H1 (cell line): ENCODE results near the gene CAVIN1. TPM values are rescaled to one million over a fixed set of nuclear protein-coding genes. Genes with fewer than 3 reads are reported as not detected.

Source experiments
- CTCF ChIA-PET: fragments of 300-600 bp; sonication (Branson Sonifier 250); formaldehyde crosslinking; loops from one replicate; lab custom pipeline; 2021; ENCODE audit not compliant: partially characterized antibody; lab: Charles Lee
- POLR2A ChIA-PET: fragments of 300-600 bp; sonication (Branson Sonifier 250); formaldehyde crosslinking; loops from one replicate; lab custom pipeline; 2021; ENCODE audit warnings: inconsistent platforms; ENCODE audit not compliant: partially characterized antibody; lab: Charles Lee
- DNase-seq, 2 experiments: peaks; one replicate each; pipeline versions ENCODE4 v3.0.0 to v3.0.0-alpha.2; 2010 to 2022; ENCODE audit warnings: low spot score in 2 of 2, low read depth in 1 of 2, mixed read lengths in 1 of 2
- FAIRE-seq: peaks from 2 replicates; lab custom pipeline; 2011; peaks lifted over from hg19 to GRCh38; lab: Jason Lieb, UNC
- H2AFZ ChIP-seq: 2 replicates; pipeline ENCODE4 v1.8.1; 2012; ENCODE audit warnings: low read length, inconsistent platforms
- H2AK5ac ChIP-seq: 2 replicates; pipeline ENCODE4 v1.6.1; 2013; ENCODE audit warnings: low read depth, low read length
- H2BK120ac ChIP-seq: replicated peaks from 2 replicates; pipeline ENCODE3; 2013; ENCODE audit warnings: low read depth, low read length, inconsistent platforms
- H2BK12ac ChIP-seq: 2 replicates; pipeline ENCODE4 v1.6.1; 2013; ENCODE audit warnings: low read depth, low read length
- H2BK15ac ChIP-seq: 2 replicates; pipeline ENCODE4 v1.6.1; 2013; ENCODE audit warnings: low read length
- H2BK20ac ChIP-seq: 2 replicates; pipeline ENCODE4 v1.6.1; 2013; ENCODE audit warnings: low read length
- H2BK5ac ChIP-seq: 2 replicates; pipeline ENCODE4 v1.6.1; 2013; ENCODE audit warnings: low read depth, low read length
- H3K14ac ChIP-seq: 2 replicates; pipeline ENCODE4 v1.6.1; 2013; ENCODE audit warnings: inconsistent platforms; ENCODE audit not compliant: insufficient read length
- H3K18ac ChIP-seq: 2 replicates; pipeline ENCODE4 v1.6.1; 2013; ENCODE audit warnings: low read length; ENCODE audit errors: extremely low read depth
- H3K23ac ChIP-seq: 2 replicates; pipeline ENCODE4 v1.6.1; 2013; ENCODE audit warnings: inconsistent platforms; ENCODE audit not compliant: insufficient read length
- H3K23me2 ChIP-seq: 2 replicates; pipeline ENCODE4 v1.6.1; 2013; ENCODE audit warnings: low read depth, low read length
- H3K27ac ChIP-seq: 2 replicates; pipeline ENCODE4 v1.6.1; 2011; ENCODE audit warnings: low read depth, low read length, inconsistent platforms
- H3K27me3 ChIP-seq, 4 experiments: replicated peaks in 1 of 4; 1 replicate in 1 of 4; 2 replicates in 3 of 4; pipeline versions ENCODE4 v1.6.1 to v1.8.1; 2011 to 2013; ENCODE audit warnings: low read length in 3 of 4, mild to moderate bottlenecking in 3 of 4, inconsistent platforms in 2 of 4, mixed read lengths in 2 of 4, moderate library complexity in 1 of 4; ENCODE audit not compliant: control insufficient read depth in 3 of 4, insufficient read depth in 3 of 4; ENCODE audit errors: extremely low read depth in 1 of 4
- H3K36me3 ChIP-seq, 4 experiments: 2 replicates each; pipeline versions ENCODE4 v1.6.1 to v1.8.1; 2011 to 2013; ENCODE audit warnings: mild to moderate bottlenecking in 4 of 4, low read length in 3 of 4, moderate library complexity in 2 of 4, control low read depth in 1 of 4, inconsistent platforms in 1 of 4; ENCODE audit not compliant: insufficient read depth in 4 of 4, control insufficient read depth in 2 of 4
- H3K4ac ChIP-seq: replicated peaks from 2 replicates; pipeline ENCODE3; 2013; ENCODE audit warnings: low read length, low read depth, mixed read lengths, inconsistent platforms; ENCODE audit not compliant: insufficient read length
- H3K4me1 ChIP-seq, 4 experiments: replicated peaks in 1 of 4; 1 replicate in 1 of 4; 2 replicates in 3 of 4; pipeline versions ENCODE4 v1.6.1 to v1.8.1; 2011 to 2013; ENCODE audit warnings: low read length in 3 of 4, inconsistent platforms in 2 of 4, mixed read lengths in 1 of 4; ENCODE audit not compliant: insufficient read depth in 4 of 4, control insufficient read depth in 3 of 4
- H3K4me2 ChIP-seq, 2 experiments: 2 replicates each; pipeline versions ENCODE4 v1.6.1 to v1.8.1; 2011 to 2013; ENCODE audit warnings: low read depth in 2 of 2, low read length in 2 of 2, control low read depth in 1 of 2, inconsistent platforms in 1 of 2, mild to moderate bottlenecking in 1 of 2; ENCODE audit not compliant: insufficient read depth in 1 of 2
- H3K4me3 ChIP-seq, 4 experiments: fragments of 200-600, 300-600 bp in 1 of 4; sonication (generic), shearing (Covaris generic), sonication (Bioruptor Twin) in 1 of 4; 2 replicates each; pipeline versions ENCODE4 v1.5.1 to v1.8.1; 2011 to 2016; ENCODE audit warnings: low read length in 4 of 4, low read depth in 3 of 4, control low read depth in 2 of 4, inconsistent platforms in 2 of 4, mild to moderate bottlenecking in 2 of 4, mixed read lengths in 1 of 4, moderate library complexity in 1 of 4; ENCODE audit not compliant: insufficient read depth in 2 of 4; ENCODE audit errors: extremely low read depth in 1 of 4
- H3K56ac ChIP-seq: replicated peaks from 2 replicates; pipeline ENCODE3; 2013; ENCODE audit warnings: low read depth, mild to moderate bottlenecking, mixed read lengths, low read length, inconsistent platforms; ENCODE audit not compliant: insufficient read length
- H3K79me1 ChIP-seq: 2 replicates; pipeline ENCODE4 v1.6.1; 2013; ENCODE audit warnings: low read depth, low read length, control low read depth
- H3K79me2 ChIP-seq, 2 experiments: 2 replicates each; pipeline versions ENCODE4 v1.6.1 to v1.8.1; 2012 to 2013; ENCODE audit warnings: low read length in 2 of 2, mild to moderate bottlenecking in 2 of 2, inconsistent platforms in 1 of 2; ENCODE audit not compliant: insufficient read depth in 2 of 2, control insufficient read depth in 1 of 2
- H3K9ac ChIP-seq, 4 experiments: replicated peaks in 1 of 4; 1 replicate in 1 of 4; 2 replicates in 3 of 4; pipeline versions ENCODE4 v1.6.1 to v1.8.1; 2011 to 2013; ENCODE audit warnings: low read depth in 3 of 4, low read length in 3 of 4, control low read depth in 2 of 4, mild to moderate bottlenecking in 2 of 4, moderate library complexity in 2 of 4, inconsistent platforms in 1 of 4; ENCODE audit errors: extremely low read depth in 1 of 4
- H3K9me3 ChIP-seq, 2 experiments: 2 replicates each; pipeline versions ENCODE4 v1.6.1 to v1.8.1; 2012 to 2013; ENCODE audit warnings: mild to moderate bottlenecking in 2 of 2, moderate library complexity in 2 of 2, control low read depth in 1 of 2, inconsistent platforms in 1 of 2, low read depth in 1 of 2, low read length in 1 of 2, mixed read lengths in 1 of 2; ENCODE audit not compliant: insufficient read depth in 2 of 2
- H4K20me1 ChIP-seq, 2 experiments: replicated peaks in 1 of 2; 2 replicates each; pipeline versions ENCODE3 to v1.8.1; 2011 to 2013; ENCODE audit warnings: inconsistent platforms in 2 of 2, low read length in 2 of 2, mild to moderate bottlenecking in 1 of 2; ENCODE audit not compliant: insufficient read depth in 2 of 2, control insufficient read depth in 1 of 2
- H4K5ac ChIP-seq: 2 replicates; pipeline ENCODE4 v1.6.1; 2013; ENCODE audit warnings: low read length, low read depth, mixed read lengths, inconsistent platforms; ENCODE audit not compliant: insufficient read length
- H4K8ac ChIP-seq: 2 replicates; pipeline ENCODE4 v1.8.0; 2013; ENCODE audit warnings: mild to moderate bottlenecking, moderate library complexity, low read length, inconsistent platforms; ENCODE audit not compliant: insufficient read depth; ENCODE audit errors: extremely low read depth
- H4K91ac ChIP-seq: replicated peaks from 2 replicates; pipeline ENCODE3; 2013; ENCODE audit warnings: low read length, mixed read lengths, inconsistent platforms; ENCODE audit not compliant: insufficient read length
- BACH1 ChIP-seq: IDR thresholded peaks from 2 replicates; pipeline ENCODE4 v1.6.1; 2012; ENCODE audit warnings: low read length, improper control_type of control experiment
- EP300 ChIP-seq, 2 experiments: IDR thresholded peaks; 1 replicate in 1 of 2; 2 replicates in 1 of 2; pipeline ENCODE4 v1.6.1; 2011 to 2012; ENCODE audit warnings: low read depth in 2 of 2, low read length in 2 of 2, mild to moderate bottlenecking in 2 of 2, borderline replicate concordance in 1 of 2, inconsistent platforms in 1 of 2, moderate library complexity in 1 of 2
- HDAC2 ChIP-seq, 2 experiments: fragments of 300-600 bp in 1 of 2; sonication (generic) in 1 of 2; IDR thresholded peaks; 2 replicates each; pipeline ENCODE4 v1.6.1; 2011 to 2012; ENCODE audit warnings: low read depth in 2 of 2, low read length in 2 of 2, mild to moderate bottlenecking in 2 of 2, moderate library complexity in 2 of 2, borderline replicate concordance in 1 of 2, inconsistent platforms in 1 of 2
- JUN ChIP-seq: IDR thresholded peaks from 2 replicates; pipeline ENCODE4 v1.6.1; 2011; ENCODE audit warnings: low read depth, mild to moderate bottlenecking, improper control_type of control experiment, low read length
- PHF8 ChIP-seq: fragments of 200-600 bp; sonication (generic); conservative IDR thresholded peaks from 2 replicates; pipeline ENCODE4 v1.7.1; 2012; ENCODE audit warnings: low read depth, mild to moderate bottlenecking, inconsistent platforms, low read length, moderate library complexity
- RNF2 ChIP-seq: fragments of 200-900, 300-1000 bp; sonication (generic); IDR thresholded peaks from 2 replicates; pipeline ENCODE4 v1.7.1; 2016; ENCODE audit warnings: borderline replicate concordance, low read depth, mild to moderate bottlenecking, antibody characterized with exemption, low read length; ENCODE audit not compliant: poor library complexity, severe bottlenecking; ENCODE audit errors: missing control alignments
- SIRT6 ChIP-seq: IDR thresholded peaks from one replicate; pipeline ENCODE4 v1.7.1; 2012; ENCODE audit warnings: low read length, inconsistent platforms
- SP4 ChIP-seq: IDR thresholded peaks from 2 replicates; pipeline ENCODE4 v1.6.1; 2012; ENCODE audit warnings: low read length, inconsistent platforms
- SUZ12 ChIP-seq: fragments of 200-600 bp; sonication (generic); IDR thresholded peaks from 2 replicates; pipeline ENCODE4 v1.6.1; 2012; ENCODE audit warnings: mild to moderate bottlenecking, inconsistent platforms, low read length, moderate library complexity, mixed read lengths
- TAF7 ChIP-seq: optimal IDR thresholded peaks from 2 replicates; pipeline ENCODE3; 2011; ENCODE audit warnings: low read depth, mild to moderate bottlenecking, inconsistent platforms, low read length, moderate library complexity, borderline replicate concordance
- TCF12 ChIP-seq: IDR thresholded peaks from 2 replicates; pipeline ENCODE4 v1.6.1; 2011; ENCODE audit warnings: low read depth, mild to moderate bottlenecking, low read length
- TEAD4 ChIP-seq: IDR thresholded peaks from 2 replicates; pipeline ENCODE4 v1.6.1; 2012; ENCODE audit warnings: low read depth, low read length, inconsistent platforms, mixed read lengths
- ZNF274 ChIP-seq: IDR thresholded peaks from 2 replicates; pipeline ENCODE4 v1.7.0; 2012; ENCODE audit warnings: low read length, borderline replicate concordance; ENCODE audit errors: extremely low read depth
- WGBS, 2 experiments: shearing (Covaris generic) in 1 of 2; methylation state at CpG; one replicate each; pipeline versions ENCODE4 v1.1.6 to v1.1.7; 2013 to 2015; ENCODE audit warnings: low lambda C conversion rate in 2 of 2, mixed read lengths in 2 of 2, inconsistent platforms in 1 of 2, low coverage in 1 of 2, missing lambda C conversion rate in 1 of 2; ENCODE audit not compliant: insufficient replicate concordance in 2 of 2, insufficient coverage in 1 of 2, insufficient read length in 1 of 2; ENCODE audit errors: extremely low coverage in 1 of 2, missing lambda C conversion rate in 1 of 2; 5-methylcytosine and 5-hydroxymethylcytosine counted together
- polyA plus RNA-seq, 7 experiments: library from polyadenylated mRNA; depleted of rRNA in 3 of 7; stranded (reverse) in 5 of 7; unstranded in 2 of 7; fragments of >200 nt in 5 of 7; fragments of 200-250 nt in 2 of 7; gene quantifications; 1 replicate in 5 of 7; 2 replicates in 1 of 7; 4 replicates in 1 of 7; pipeline versions ENCODE4 v1.2.1 to v1.2.3, GENCODE V29; 2011 to 2013; ENCODE audit warnings: missing spikeins in 2 of 7, mixed read lengths in 2 of 7
- total RNA-seq: library from RNA; stranded (reverse); fragmentation: NEBNext Ultra II Directional; extraction: Animal tissue kit (Norgen Biotek cat#: 25700); gene quantifications from 2 replicates; pipeline ENCODE4 v1.2.1, GENCODE V29; 2021

The CAVIN1 gene
- total and polyA plus RNA-seq, 2 of the 8 experiments (the other 6 are each of a cell fraction or from before 2014, with no cell fraction given): 16.2 to 41.6 TPM

DNA sequence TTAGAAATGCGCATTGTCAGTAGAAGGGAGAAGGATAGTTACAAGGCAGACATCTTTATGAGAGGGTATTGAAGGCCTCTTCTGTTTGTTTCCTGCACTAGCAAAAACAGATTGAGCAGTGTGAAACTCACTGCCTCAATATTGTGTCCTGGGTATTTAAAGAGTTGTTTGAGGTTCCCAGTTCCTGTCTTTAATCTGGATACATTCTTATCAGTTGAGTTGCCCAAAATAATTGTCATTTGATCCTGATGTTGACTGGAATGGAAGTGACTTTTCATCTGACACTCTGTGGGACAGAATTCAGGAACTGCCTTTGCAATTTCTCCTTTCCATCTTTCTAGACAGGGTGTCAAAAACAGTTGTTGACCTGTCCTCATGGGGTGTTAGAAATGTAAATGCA, 37.3 kb upstream of the CAVIN1 start:
- Histone ChIP-seq H3K14ac (no peak overlapping the region), H3K23me2 (peaks cover 2% of the 10 kb centered on the region), H3K9me3 (no peaks in the 10 kb centered on the region), H2BK5ac (no peak overlapping the region), H3K4me3 (no peak overlapping the region), H3K9ac (no peak overlapping the region), H4K5ac (no peak overlapping the region), H3K4ac (no peak overlapping the region), H3K27me3 (no peaks in the 10 kb centered on the region), H2AK5ac (no peak overlapping the region), H2BK120ac (no peak overlapping the region), H3K79me2 (peaks cover 0 to 17% of the 10 kb centered on the region in 2 experiments; a peak in 2 of 4 replicates), H3K4me1 (peaks cover 0 to 8% (median 4%) of the 10 kb centered on the region in 4 experiments; a peak in 3 of 7 replicates), H3K23ac (no peak overlapping the region), H2BK12ac (no peak overlapping the region), H2BK15ac (no peak overlapping the region), H3K79me1 (no peaks in the 10 kb centered on the region), H3K4me2 (peak overlapping the region; percentile 41 to 74; a peak in 1 of 4 replicates), H3K36me3 (peaks cover 0 to 6% (median 3%) of the 10 kb centered on the region in 4 experiments; a peak in 3 of 8 replicates), H4K91ac (no peak overlapping the region), H3K56ac (no peak overlapping the region), H3K27ac (no peak overlapping the region), H4K20me1 (peaks cover 0 to 6% of the 10 kb centered on the region in 2 experiments), H2BK20ac (no peak overlapping the region), H3K18ac (no peak overlapping the region), H2AFZ (no peak overlapping the region), H4K8ac (no peak overlapping the region)
- FAIRE-seq: no peak
- ChIA-PET POLR2A (interaction anchor here (1.2 kb wide), 1 partner anchor 25 kb away, joined by 4 read pairs; no protein-coding TSS in a partner anchor), CTCF (interaction anchor here (1.0 to 2.4 kb wide), 7 partner anchors 9 to 306 kb away, joined by 3 to 11 read pairs (median 5); partner anchors contain the start of gene CAVIN1)
- WGBS, 2 experiments: 100% methylated on average over 1 of the region's 1 CpG; no CpG with 5 or more reads in 1 of the 2 experiments
- DNase-seq: no peak
- TF ChIP-seq SUZ12 (no peak), SP4 (no peak), TCF12 (no peak), ZNF274 (no peak), RNF2 (no peak), TAF7 (no peak), SIRT6 (no peak), BACH1 (no peak), PHF8 (no peak), TEAD4 (no peak), EP300 (IDR thresholded peaks at IDR 0.05; ENCODE audit: borderline replicate concordance in 1 of 2, low read depth in 2 of 2, low read length in 2 of 2) (no peak), HDAC2 (IDR thresholded peaks at IDR 0.05; ENCODE audit: borderline replicate concordance in 1 of 2, low read depth in 2 of 2, low read length in 2 of 2) (no peak), JUN (no peak)
